B cell (primary cell): ENCODE results near the gene GFM2. TPM values are rescaled to one million over a fixed set of nuclear protein-coding genes. Genes with fewer than 3 reads are reported as not detected.

Experiments
- ATAC-seq: fragments of 200-7000 bp; cut with Tn5 transposase; one replicate; pipeline ENCODE4 v1.10.0; 2021; ENCODE audit warnings: low read depth, mild to moderate bottlenecking, moderate number of reproducible peaks, moderate library complexity
- CTCF ChIA-PET: fragments of 350-600 bp; sonication (Branson Sonifier 250); formaldehyde crosslinking; loops from one replicate; lab custom pipeline; 2021; ENCODE audit warnings: antibody characterized with exemption, inconsistent platforms; lab: Charles Lee
- POLR2A ChIA-PET: fragments of 350-600 bp; sonication (Branson Sonifier 250); formaldehyde crosslinking; loops from one replicate; lab custom pipeline; 2021; ENCODE audit warnings: antibody characterized with exemption; lab: Charles Lee
- DNase-seq: peaks from one replicate; pipeline ENCODE4 v3.0.0; 2013
- H2AFZ ChIP-seq: 2 replicates; pipeline ENCODE4 v1.6.1; 2012; ENCODE audit warnings: mild to moderate bottlenecking, low read depth, low read length; ENCODE audit not compliant: insufficient read depth, poor library complexity, severe bottlenecking
- H3K27ac ChIP-seq, 2 donors: 1 replicate in 1 of 2; 2 replicates in 1 of 2; pipeline ENCODE4 v1.5.1; 2012 to 2013; ENCODE audit warnings: low read length in 2 of 2, mild to moderate bottlenecking in 2 of 2, moderate library complexity in 1 of 2
- H3K27me3 ChIP-seq, 4 experiments: fragments of 200-600 bp in 1 of 4; sonication (generic) in 1 of 4; replicated peaks in 1 of 4; 1 replicate in 2 of 4; 2 replicates in 2 of 4; pipeline versions ENCODE4 v1.6.1 to v1.7.0; 2013 to 2016; ENCODE audit warnings: low read length in 3 of 4, mild to moderate bottlenecking in 2 of 4, mixed read lengths in 1 of 4, moderate library complexity in 1 of 4; ENCODE audit not compliant: insufficient read depth in 4 of 4, control insufficient read depth in 3 of 4; ENCODE audit errors: control extremely low read depth in 1 of 4
- H3K36me3 ChIP-seq, 2 experiments: replicated peaks in 1 of 2; 1 replicate in 1 of 2; 2 replicates in 1 of 2; pipeline versions ENCODE4 v1.6.1 to v1.7.1; 2013; ENCODE audit warnings: low read length in 1 of 2; ENCODE audit not compliant: insufficient read depth in 2 of 2, control insufficient read depth in 1 of 2; ENCODE audit errors: control extremely low read depth in 1 of 2, extremely low read depth in 1 of 2
- H3K4me1 ChIP-seq, 2 donors: fragments of 200-600 bp in 1 of 2; sonication (generic) in 1 of 2; 1 replicate in 1 of 2; 2 replicates in 1 of 2; pipeline versions ENCODE4 v1.5.1 to v1.6.1; 2013 to 2017; ENCODE audit warnings: low read length in 2 of 2; ENCODE audit not compliant: control insufficient read depth in 2 of 2, insufficient read depth in 2 of 2
- H3K4me2 ChIP-seq: replicated peaks from 2 replicates; pipeline ENCODE3; 2012; ENCODE audit warnings: mild to moderate bottlenecking, low read depth, low read length; ENCODE audit not compliant: poor library complexity, severe bottlenecking
- H3K4me3 ChIP-seq, 5 experiments: fragments of 200-600 bp in 1 of 5; sonication (generic) in 1 of 5; 1 replicate in 3 of 5; 2 replicates in 2 of 5; pipeline versions ENCODE4 v1.5.1 to v1.7.0; 2011 to 2016; ENCODE audit warnings: low read length in 4 of 5, mild to moderate bottlenecking in 4 of 5, low read depth in 2 of 5, control low read depth in 1 of 5, moderate library complexity in 1 of 5; ENCODE audit not compliant: insufficient read depth in 1 of 5; ENCODE audit errors: control extremely low read depth in 1 of 5, extremely low read depth in 1 of 5
- H3K79me2 ChIP-seq: fragments of 200-600 bp; sonication (generic); one replicate; pipeline ENCODE4 v1.6.0; 2016; ENCODE audit warnings: low read length; ENCODE audit not compliant: control insufficient read depth, insufficient read depth
- H3K9ac ChIP-seq: fragments of 200-600 bp; sonication (generic); 2 replicates; pipeline ENCODE4 v1.6.1; 2017; ENCODE audit warnings: mild to moderate bottlenecking, low read length, moderate library complexity
- H3K9me3 ChIP-seq, 3 donors: one replicate each; pipeline versions ENCODE4 v1.6.1 to v1.7.1; 2013; ENCODE audit warnings: low read length in 2 of 3; ENCODE audit not compliant: control insufficient read depth in 2 of 3, insufficient read depth in 1 of 3; ENCODE audit errors: control extremely low read depth in 1 of 3
- H4K20me1 ChIP-seq: 2 replicates; pipeline ENCODE4 v1.6.0; 2012; ENCODE audit warnings: mild to moderate bottlenecking, low read length; ENCODE audit not compliant: insufficient read depth, control insufficient read depth, poor library complexity, severe bottlenecking
- H3K27ac Mint-ChIP-seq: one replicate; pipeline ENCODE4 v1.8.0; 2021; ENCODE audit warnings: mixed read lengths
- H3K27me3 Mint-ChIP-seq: one replicate; pipeline ENCODE4 v1.8.0; 2021; ENCODE audit warnings: mixed read lengths
- H3K4me1 Mint-ChIP-seq: one replicate; pipeline ENCODE4 v1.8.0; 2021; ENCODE audit warnings: mixed read lengths
- H3K4me3 Mint-ChIP-seq: one replicate; pipeline ENCODE4 v1.8.0; 2021; ENCODE audit warnings: mixed read lengths
- H3K9me3 Mint-ChIP-seq: one replicate; pipeline ENCODE4 v1.8.0; 2022; ENCODE audit warnings: mixed read lengths; ENCODE audit not compliant: insufficient read depth
- CTCF ChIP-seq: fragments of 200-600 bp; IDR thresholded peaks from one replicate; pipeline ENCODE4 v1.8.0; 2022; ENCODE audit warnings: antibody characterized with exemption, mild to moderate bottlenecking
- EZH2 ChIP-seq: IDR thresholded peaks from 2 replicates; pipeline ENCODE4 v1.6.1; 2012; ENCODE audit warnings: borderline replicate concordance, low read depth, mild to moderate bottlenecking, moderate library complexity, low read length; ENCODE audit not compliant: insufficient read depth, poor library complexity, severe bottlenecking
- WGBS: methylation state at CpG from one replicate; pipeline ENCODE4 v1.1.5; 2013; ENCODE audit warnings: missing lambda C conversion rate; ENCODE audit not compliant: insufficient coverage; 5-methylcytosine and 5-hydroxymethylcytosine counted together
- intact Hi-C: fragments of 100-400 bp; cut with micrococcal nuclease; formaldehyde crosslinking; loops from one replicate; pipeline ENCODE4 v1.10.0; 2022
- polyA plus RNA-seq: library from polyadenylated mRNA; depleted of rRNA; stranded (reverse); fragments of >200 nt; gene quantifications from 2 replicates; pipeline ENCODE4 v1.2.3, GENCODE V29; 2012
- total RNA-seq, 2 donors: library from RNA; stranded (reverse); fragments of 120-200 nt in 1 of 2; gene quantifications; 1 replicate in 1 of 2; 2 replicates in 1 of 2; pipeline versions ENCODE4 v1.2.3 to v1.2.4, GENCODE V29; 2013 to 2022

The GFM2 gene
- total and polyA plus RNA-seq, 2 donors (not counting 1 experiment from before 2014, with no cell fraction given) = 11.0 to 28.5 TPM

- Histone ChIP-seq H3K4me3 (no peak overlapping the region), H3K4me2 (no peak overlapping the region), H3K9me3 (no peaks in the 10 kb centered on the region), H3K4me1 (no peaks in the 10 kb centered on the region), H3K9ac (no peak overlapping the region), H3K79me2 (no peaks in the 10 kb centered on the region), H4K20me1 (no peaks in the 10 kb centered on the region), H3K27ac (no peak overlapping the region), H2AFZ (no peak overlapping the region), H3K36me3 (peaks cover 11 to 28% of the 10 kb centered on the region in 2 experiments), H3K27me3 (no peaks in the 10 kb centered on the region)
- ChIA-PET CTCF (no interaction called here), POLR2A (no interaction called here)
- no peak for DNase-seq
- H3K27ac Mint-ChIP-seq = no peak overlapping the region
- no peak for TF ChIP-seq EZH2
- TF ChIP-seq CTCF = no peak
- H3K4me1 Mint-ChIP-seq = no peaks in the 10 kb centered on the region
- H3K9me3 Mint-ChIP-seq = no peaks in the 10 kb centered on the region
- no peak for ATAC-seq
- intact Hi-C loops = no loop called here
- no CpG with 5 or more reads among the region's 1 CpG for WGBS
- no peak overlapping the region for H3K4me3 Mint-ChIP-seq
- H3K27me3 Mint-ChIP-seq = no peaks in the 10 kb centered on the region
Observed at GRCh38 chr5:74717596-74717995, 49.3 kb downstream of the GFM2 start.

GRCh38 chr5:74693191-74693590, 73.7 kb downstream of the GFM2 start:
- WGBS = 88% methylated on average over 3 of the region's 4 CpGs
- Histone ChIP-seq H3K9ac (no peak overlapping the region), H3K4me1 (no peaks in the 10 kb centered on the region), H3K4me3 (no peak overlapping the region), H3K79me2 (no peaks in the 10 kb centered on the region), H2AFZ (no peak overlapping the region), H4K20me1 (no peaks in the 10 kb centered on the region), H3K4me2 (no peak overlapping the region), H3K9me3 (no peaks in the 10 kb centered on the region), H3K27ac (no peak overlapping the region), H3K27me3 (no peaks in the 10 kb centered on the region), H3K36me3 (peaks cover 3 to 40% of the 10 kb centered on the region in 2 experiments)
- no peaks in the 10 kb centered on the region for H3K27me3 Mint-ChIP-seq
- TF ChIP-seq EZH2 = no peak
- TF ChIP-seq CTCF = no peak
- H3K4me1 Mint-ChIP-seq = no peaks in the 10 kb centered on the region
- no peak for ATAC-seq
- H3K4me3 Mint-ChIP-seq = no peak overlapping the region
- no peaks in the 10 kb centered on the region for H3K9me3 Mint-ChIP-seq
- ChIA-PET CTCF (no interaction called here), POLR2A (no interaction called here)
- no peak for DNase-seq
- intact Hi-C loops = no loop called here
- H3K27ac Mint-ChIP-seq = no peak overlapping the region
